Activated CD4-positive, alpha-beta T cell treated with anti-CD3 and anti-CD28 coated beads, Interleukin-2, amount 50 U/mL, for 16 hours (primary cell): Measurements from ENCODE around the gene CCDC27.

Experiments used
- DNase-seq: peaks from one replicate; pipeline ENCODE4 v3.0.0-alpha.2; 2020

The CCDC27 gene

DNA sequence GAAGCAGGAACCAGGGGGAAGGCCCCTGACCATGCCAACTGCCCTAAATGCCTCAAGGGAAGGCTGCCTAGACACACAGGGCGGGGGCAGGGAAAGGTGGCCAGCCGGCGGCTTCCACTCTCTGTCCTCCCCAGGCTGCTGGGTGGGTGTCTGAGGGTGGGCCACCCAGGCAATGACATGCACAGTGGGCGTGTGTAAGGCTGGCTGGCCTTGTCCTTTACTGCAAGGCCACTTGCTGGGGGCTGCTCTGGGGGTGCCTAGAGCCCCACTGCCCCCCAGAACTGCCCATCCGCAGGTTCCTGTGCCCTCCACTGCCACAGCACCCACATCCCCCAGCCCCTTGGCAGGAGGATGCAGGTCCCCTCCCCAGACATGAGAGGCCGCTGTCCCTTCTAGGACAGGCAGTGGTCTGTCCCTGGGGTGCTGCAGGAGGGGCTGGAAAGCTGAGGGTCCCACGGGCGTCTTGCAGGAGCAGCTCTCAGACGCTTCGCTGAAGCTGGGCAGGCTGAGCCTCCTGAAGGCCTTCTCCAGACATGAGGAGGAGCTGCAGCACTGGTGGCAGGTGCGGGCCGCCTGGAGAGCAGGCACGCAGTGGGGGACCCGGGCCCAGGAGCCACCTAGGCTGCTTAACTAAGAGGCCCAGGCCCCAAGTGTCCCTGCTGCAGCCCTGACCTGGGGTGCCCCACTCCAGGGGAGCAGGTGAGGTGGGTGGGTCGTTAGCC lies 10.1 kb downstream of the CCDC27 start:
- DNase-seq, result no peak

DNA sequence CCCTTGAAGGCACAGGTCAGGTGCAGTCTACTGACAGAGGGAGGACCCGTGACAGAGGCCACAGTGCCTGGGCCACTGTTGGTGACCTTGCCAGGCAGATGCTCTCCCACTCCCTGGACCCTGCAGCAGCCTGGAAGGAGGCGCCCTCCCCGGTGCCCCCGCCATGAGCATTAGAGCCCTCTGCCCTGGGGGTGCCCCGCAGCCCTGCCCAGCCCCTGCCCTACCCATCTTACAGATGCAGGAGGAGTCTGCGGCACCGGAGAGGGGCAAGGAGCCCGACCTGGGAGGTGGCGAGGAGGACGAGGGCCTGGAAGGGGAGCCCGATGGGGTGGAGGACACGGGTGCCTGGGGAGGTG lies 10.6 kb downstream of the CCDC27 start:
- DNase-seq, result no peak

DNA sequence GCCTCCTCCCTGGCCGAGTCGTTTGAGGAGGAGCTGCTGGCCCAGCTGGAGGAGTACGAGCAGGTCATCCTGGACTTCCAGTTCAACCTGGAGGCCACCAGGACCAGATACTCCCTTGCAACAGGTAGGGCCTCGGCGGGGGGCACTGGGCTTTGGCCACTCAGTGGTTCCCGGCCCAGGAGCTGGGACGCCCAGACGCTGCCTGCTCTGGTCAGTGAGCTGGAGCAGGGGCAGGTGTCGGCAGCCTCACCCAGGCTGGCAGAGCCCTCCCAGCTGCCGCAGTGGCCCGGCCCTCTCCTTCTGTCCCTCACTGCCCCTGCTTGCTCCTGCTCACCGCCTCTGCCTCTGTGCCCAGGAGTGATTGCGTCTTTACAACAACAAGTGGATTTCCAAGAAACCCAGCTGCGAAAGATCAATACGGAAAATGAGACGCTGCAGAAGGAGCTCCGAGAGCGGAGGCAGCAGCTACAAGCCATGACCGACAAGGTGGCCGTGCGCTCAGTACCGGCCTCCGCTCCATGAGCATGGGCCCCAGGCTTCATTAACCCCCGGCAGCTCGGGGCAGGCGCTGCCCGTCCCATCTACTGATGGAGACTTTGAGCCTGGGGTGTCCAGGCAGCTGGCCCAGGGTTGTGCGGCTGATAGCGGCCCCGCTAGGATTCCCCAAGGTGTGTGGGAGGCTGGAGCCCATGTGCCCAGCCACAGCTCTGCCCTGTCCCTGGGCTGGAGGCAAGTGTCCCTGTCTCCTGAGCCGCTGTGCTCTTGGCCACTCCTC lies 11.3 kb downstream of the CCDC27 start:
- DNase-seq, result no peak

DNA sequence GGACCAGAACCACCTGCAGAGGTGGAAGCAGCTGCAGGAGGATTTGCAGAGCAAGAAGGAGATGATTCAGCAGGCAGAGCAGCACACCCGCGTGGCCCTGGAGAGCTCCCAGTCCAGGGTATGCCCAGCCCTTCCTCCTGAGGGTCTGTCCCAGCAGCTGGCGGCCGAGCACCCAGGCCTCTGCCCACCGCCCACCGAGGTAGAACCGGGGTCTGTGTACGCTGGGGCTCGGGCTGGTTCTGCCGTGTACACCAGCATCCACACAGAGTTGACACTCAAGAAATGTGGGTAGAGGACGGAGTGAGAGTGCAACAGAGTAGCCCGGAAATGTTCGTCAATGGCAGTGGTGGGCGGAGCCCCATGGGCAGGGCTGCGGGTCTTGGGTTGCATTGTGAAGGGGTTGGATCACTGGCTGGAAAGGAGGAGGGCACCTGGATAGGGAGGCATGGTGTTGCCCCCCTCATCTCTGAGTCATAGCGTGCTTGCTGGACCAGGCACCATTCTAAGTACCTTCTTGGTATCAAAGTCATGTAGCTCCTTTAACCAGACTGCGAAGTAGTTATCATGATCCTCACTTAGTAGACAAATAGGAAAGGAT lies 15.2 kb downstream of the CCDC27 start:
- DNase-seq, result no peak

DNA sequence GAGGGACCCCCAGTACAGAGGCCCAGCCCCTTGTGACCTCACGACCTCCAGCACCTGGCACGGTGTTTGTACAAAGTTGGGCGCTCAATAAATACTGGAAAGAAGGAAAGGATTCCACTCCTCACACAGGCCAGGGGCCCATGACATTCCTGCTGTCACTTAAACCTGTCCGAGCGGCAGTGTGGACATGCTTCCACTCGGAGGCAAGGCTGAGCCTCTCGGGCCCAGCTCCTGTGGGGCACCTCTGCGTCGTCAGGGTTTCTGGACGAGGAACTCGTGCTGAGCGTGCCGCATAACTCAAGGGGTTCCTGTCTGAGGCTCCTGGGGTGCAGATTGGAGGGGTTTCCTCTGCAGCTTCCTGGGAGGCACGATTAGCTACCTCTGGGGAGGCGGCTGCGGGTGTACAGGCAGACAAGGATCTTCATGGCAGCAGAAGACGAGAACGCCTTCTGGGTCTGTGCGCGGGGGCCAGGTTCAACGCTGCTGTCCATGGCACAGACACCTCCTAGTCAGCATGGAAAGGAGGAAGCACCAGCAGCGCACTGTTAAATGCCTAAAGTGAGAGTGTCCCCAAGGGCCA lies 16.7 kb downstream of the CCDC27 start:
- no peak for DNase-seq

DNA sequence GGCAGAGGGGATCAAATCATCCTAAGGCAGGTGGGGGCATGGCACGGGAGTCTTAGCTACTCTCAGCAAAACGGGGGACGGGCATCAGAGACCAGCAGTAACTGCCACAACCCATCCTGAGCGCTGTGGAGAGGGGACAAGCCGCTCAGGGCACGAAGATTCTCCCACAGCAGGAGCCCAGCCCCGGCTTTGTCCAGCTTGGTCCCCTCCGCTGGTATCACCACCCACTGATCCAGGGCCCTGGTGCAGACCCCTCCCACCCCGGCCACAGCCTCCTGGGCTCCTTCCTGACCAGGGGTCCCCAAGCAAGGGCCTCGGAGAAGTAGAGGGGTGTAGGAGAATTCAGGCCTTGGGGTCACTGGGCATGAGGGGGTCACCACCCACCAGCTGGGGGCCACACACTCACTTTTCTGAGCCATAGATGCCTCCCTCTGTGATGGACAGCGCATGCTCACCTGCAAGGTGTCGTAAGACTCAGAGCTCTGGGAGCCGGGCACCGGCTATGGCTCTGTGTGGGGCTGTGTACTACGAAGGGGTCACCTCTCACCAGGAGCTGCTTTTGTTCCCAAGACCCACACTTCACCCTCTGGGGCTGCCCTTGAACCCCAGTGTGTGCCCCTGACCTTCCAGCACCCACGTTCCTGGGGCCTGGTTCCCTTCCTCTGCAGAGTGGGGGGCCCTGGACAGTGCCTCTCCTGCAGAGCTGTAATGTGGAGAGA lies 18.0 kb downstream of the CCDC27 start:
- no peak for DNase-seq

DNA sequence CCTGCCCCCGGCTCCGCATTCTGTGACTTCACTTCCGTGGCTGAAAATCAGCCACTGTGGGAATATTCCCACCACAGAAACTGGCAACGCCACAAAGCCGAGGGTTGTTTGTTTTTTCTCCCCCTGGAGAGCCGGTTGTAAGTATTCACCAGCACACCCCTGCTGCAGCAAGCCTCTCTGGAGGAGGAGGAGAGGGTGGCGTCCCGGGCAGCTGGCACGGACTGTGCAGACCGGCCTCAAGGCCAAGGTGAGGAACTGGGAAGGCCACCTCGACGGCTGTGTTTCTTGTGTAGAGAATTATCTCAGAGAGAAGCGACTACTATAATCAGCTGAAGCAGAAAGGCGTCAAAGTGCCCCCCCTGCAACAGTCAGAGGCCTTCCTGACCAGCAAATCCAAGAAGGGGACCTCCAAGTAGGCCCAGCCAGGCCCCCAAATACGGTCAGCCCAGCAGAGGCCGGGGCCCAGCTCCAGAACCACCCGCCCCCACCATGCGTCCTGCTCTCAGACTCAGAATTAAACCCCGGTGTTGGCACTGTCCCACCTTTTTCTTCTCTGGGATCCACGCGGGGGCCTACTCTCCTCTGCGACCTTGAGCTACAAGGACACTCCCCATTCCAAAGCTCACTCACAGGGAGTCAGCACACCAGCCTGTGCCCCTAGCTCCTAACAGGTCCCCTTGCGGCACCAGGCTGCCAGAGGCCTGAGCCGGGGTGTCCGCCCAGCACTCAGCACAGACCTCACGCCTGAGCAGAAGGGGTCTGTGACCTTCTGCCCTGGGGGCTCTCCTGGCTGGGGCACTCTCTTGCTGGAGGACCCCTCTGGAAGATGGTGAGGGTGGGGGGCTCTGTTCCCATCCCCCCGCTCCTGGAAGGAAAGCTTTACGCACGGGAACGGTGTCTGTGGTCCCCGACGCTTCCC lies 19.1 kb downstream of the CCDC27 start:
- no peak for DNase-seq

DNA sequence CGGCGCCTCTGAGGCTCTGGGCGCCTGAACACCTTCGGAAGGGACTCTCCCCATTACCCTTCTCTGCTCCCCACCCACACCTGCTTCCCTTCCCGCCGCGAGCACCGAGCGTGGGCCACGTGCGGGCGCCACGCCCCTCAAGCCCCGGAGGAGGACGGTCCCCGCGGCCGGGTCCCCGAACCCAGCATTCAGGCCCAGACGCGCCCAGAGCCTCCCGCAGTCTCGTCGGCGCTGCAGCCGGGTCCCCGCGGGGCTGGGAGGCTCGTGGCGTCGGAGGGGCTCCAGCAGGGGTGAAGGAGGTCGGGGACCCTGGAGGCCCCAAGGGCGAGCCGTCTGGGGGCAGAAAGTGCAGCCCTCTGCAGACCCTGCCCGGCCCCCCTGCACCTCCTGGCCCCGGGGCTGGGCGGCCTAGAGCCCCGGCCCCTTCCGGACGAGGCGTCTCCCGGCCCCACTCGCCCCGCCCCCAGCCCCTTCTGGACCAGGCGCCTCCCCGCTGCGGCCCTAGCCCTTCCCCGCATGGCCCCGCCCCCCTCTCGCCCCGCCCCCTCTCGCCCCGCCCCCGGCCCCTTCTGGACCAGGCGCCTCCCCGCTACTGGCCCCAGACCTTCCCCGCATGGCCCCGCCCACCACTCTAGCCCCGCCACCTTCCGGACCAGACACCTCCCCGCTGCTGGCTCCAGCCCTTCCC lies 19.9 kb downstream of the CCDC27 start:
- peak; percentile 90 for DNase-seq

DNA sequence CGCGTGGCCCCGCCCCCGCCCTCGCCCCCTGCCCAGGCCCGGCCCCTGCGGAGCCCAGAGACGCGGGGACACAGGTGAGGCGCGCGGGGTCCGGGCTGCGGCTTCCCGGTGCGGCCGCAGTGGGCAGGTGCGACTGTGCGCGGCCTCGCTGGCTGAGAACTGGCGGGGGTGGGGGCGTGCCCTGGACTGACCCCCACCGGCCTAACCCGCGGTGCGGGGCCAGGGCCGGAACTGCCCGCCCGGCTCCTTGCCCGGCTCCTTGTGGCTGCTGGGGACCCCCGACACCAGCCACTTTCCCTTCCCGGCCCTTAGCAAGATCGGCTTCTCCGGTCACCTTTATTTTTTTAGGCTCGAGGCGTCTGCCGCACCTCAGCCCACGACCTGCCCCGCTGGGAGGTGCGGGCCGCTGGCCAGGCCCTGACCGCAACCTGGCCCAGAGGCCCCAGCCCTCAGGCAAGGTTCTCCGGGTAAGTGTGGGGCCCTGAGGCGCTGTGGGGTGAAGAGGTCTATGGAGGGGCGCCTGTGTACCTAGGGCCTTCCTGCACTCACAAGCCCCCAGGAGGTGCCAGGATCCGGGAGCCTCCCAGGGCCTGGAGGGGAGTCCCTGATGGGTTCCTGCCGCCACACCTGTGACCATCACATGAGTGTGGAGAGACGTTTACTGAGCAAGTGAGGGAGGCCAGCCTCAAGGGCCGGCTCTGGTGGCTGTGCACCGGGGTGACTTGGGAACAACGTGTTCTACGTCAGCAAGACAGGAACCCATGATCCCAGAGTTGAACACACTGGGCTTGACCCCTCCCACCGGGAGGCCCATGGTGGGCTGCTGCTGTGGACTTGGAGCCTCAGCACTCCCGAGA lies 20.7 kb downstream of the CCDC27 start, which contains the start of gene SMIM1:
SMIM1 (plus strand) TSS at position 35 of the 857 bp plus-strand sequence. CDS start 2,625 bp downstream, outside the sequence.
- DNase-seq, result no peak

DNA sequence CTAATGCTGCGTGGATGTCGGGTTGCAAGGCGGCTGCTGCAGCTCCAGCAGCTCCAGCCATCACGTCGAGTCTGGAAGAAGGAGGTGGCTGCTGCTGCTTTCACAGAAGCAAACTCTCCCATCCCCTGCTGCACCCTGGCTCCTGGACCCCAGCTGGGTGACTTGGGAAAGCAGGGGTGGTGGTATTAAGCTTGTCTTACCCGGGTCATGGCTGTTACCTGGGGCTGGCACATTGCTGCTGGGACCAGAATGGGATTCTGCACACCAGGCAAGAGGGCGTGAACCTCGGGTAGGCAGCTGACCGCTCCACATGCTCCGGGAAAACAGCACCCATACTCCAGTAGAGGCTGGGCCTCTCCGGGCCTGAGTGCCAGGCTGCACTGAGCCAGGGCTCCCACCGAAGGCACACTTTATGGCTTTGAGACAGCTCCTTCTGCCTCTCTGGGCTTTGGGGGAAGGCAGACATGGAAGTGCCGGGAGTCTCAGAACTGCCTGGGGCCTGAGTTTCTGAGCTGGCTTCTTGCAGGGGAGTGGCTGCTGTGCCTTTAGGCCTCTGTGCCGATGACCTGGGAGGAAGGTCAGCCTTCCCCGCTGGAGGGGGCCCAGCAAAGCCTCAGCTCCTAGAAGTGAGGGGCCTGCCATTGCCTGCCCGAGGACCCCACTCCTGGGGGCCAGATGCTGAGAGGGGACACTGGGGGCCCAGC lies 21.5 kb downstream of the CCDC27 start:
- no peak for DNase-seq

DNA sequence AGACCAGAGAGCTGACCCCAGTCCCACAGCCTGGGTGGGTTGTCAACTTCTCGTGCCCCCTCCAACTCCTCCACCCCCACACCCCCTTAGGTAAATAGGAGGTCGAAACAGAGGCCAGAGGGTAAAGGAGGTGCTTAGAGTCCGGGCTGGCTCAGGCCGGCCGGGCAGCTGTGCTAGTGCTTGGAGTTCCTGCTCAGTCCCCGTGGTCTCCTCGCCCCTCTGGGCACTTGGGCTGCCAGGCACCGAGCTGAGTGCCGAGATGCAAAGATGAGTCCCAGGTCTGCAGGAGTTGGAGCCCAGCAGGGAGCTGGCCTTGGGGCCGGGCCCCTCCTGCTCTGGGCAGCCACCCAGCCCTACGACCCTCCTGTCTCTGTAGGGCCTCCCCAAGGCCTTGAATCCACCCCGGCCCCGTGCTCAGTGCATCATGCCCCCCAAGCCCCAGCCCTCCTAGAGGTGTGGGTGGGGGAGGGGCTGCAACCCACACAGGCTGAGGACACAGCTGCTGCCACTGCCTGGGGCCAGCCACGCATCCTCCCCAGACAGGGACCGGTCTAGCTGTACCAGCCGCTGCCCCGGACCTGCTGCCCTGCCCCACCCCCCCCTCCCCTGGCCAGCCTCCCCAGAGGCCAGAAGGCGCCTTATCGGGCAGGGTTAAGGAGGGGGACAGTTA lies 22.2 kb downstream of the CCDC27 start:
- no peak for DNase-seq

DNA sequence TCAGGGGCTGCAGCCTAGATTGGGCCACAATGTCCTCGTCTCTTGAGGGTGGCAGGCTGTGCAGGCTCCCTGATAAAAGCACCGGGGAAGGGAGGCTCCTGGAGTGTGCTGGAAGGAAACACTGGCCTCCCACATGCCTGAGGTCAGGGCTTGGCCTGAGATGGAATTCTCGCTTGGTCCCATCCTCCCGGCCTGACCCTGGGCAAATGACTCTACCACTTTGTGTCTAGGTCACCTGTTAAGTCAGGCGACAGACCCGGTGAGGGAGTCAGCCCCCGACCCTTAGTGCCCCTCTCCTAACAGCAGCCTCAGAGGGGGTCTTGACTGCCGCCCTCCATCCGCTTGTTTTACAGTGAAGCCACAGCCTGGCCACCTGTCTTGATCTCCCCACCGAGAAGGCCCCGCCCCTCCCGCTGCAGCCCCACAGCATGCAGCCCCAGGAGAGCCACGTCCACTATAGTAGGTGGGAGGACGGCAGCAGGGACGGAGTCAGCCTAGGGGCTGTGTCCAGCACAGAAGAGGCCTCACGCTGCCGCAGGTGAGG lies 22.8 kb downstream of the CCDC27 start:
- no peak for DNase-seq

DNA sequence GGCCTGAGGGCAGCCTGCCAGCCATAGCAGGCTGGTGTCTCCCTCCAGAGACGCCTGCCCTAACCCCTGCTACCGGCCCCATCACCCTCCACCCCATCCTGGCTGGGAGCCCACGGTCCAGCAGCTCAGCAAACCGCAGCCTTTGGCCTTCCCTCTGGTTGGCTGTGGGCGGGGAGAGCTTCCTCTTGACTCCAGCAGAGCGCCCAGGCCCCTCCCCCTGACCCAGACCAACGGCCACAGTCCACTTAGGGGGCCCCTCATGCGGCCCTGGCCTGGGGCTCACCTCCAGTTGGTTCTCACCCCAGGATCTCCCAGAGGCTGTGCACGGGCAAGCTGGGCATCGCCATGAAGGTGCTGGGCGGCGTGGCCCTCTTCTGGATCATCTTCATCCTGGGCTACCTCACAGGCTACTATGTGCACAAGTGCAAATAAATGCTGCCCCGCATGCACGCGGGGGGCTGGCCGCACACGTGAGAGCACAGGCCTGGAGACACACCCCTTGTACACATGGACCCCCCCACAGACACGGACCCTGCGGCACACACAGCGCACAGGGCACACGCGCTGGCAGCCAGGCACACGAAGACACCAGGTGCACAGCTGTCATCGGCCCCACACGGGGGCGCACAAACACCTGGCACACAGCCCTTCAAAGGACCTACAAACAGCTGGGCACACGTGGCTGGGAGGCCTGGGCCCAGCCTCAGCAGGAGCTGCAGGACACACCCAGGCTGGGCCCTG lies 23.4 kb downstream of the CCDC27 start:
- DNase-seq, result peak; percentile 69

DNA sequence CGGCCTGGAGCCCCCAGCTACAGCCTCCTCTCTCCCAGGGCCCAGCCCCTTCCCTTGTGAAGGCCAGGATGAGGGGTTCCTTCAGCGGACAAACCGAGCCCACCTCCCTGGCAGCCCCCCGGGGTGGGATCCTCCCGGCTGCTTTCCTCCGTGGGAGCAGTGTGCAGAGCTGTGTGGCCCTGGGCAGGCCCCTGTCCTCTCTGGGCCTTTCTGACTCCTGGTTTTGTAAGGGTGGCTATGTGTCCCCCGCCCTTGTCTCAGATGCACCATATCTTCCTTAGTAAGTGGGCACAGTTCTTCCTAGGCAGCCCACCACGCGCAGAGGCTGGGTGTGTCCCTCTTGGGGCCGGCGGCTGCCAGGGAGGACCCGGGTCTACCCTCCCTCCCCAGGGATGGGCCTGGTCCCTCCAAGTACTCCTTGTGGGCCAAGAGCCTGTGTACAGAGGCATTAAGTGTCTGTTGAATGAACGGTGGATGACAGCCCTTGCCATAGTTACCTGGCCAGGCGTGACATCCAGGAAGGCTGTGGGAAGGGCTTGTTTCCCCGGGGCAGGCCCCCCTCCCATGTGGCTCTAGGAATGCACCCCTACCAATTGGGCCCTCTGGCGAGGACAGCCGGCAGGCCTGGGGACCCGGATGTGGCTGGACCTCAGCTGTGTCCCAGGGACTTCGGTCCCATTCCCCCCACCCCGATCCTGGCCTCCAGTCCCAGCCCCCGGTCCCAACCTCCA lies 24.1 kb downstream of the CCDC27 start:
- no peak for DNase-seq

DNA sequence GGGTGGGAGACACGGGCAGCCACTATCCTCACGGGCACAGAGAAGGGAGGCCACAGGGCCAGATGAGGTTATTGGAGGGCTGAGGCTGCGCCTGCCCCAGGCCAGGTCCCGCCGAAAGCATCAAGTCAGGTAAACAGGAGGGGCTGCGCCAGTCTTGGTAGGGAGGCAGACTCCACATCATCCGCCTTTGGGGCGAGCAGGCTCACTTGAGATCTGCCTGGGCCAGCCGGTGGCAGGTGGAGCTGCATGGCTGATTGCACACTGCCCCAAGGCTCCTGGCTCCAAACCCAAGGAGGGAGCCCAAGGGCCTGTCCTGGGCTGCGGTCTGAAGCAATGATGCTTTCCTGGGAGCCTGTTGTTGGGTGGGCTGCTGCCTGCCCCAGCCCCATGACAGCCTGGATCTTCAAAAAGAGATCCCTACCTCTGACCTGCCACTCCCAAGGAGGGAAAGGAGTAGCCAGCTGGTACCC lies 24.9 kb downstream of the CCDC27 start:
- no peak for DNase-seq

DNA sequence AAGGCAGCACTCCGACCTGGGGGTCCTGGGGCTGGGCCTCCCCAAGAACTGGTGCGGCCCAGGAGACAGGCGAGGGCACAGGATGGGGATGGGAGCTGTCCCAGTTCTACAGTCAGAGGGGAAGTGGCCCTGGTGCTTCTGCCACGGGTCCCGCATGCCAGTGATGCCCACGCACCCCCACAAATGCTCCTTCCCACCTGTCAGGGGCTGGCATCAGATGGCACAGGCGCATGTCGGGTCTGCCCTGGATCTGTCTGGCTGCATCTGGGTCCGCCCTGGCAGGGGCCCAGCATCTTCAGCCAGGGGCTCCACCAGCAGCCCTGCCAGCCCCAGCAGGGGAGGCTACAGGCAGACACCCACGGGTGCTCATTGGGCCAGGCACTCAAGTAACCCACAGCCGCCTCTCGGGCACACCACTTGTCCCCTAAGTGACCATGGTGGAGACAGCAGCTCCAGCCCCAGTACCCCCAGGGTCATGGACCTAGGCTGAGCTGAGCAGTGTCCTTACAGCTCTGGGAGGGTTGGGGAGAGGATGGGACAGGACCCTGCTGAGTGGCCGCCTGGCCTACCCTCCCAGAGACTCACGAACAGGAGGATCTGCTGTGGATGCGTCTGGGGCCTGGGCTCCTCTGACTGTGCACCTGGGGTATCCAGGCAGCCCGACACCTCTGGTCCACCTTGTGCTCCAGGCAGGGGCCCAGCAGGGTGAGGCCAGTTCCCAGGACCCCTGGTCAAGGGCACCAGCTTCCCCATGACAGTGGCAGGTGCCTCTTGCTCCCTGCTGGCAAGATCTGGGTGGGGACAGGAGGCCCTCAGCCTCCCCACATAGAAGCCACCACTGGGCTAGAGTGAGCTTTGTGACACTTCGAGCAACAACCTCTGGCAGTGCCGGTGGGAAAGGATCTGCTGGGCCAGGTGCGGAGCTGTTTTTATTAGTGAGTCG lies 25.7 kb downstream of the CCDC27 start:
- DNase-seq, result no peak
